ENCODE results near the gene SBF1. TPM values are rescaled to one million over a fixed set of nuclear protein-coding genes. Genes with fewer than 3 reads are reported as not detected.

SBF1 gene
- total RNA-seq, 1 experiment from 2014 or later, result 97.2 TPM

DNA sequence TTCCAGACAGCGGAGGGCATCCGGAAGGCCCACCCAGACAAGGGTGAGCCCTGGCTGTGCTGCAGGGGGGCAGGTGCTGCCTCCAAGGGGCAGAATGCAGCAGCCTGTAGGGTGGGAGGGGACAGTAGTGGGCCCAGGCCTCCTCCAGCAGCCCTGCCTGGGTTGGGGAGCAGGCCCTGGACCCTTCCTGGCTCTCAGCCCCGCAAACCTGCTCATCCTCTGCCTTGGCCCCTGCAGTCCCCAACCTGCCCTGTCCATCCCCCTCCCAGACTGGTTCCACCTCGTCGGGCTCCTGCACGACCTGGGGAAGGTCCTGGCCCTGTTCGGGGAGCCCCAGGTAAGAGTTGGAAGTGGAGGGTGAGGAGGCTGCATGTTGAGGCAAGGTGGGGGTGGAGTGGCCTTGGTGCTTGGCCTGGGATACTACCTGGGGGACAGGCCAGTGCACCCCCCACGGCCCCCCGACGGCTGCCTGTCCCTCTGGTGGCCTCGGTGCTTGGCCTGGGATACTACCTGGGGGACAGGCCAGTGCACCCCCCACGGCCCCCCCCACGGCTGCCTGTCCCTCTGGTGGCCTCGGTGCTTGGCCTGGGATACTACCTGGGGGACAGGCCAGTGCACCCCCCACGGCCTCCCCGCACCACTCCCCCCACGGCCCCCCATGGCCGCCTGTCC lies 13.3 kb upstream of the SBF1 start:
- Histone ChIP-seq H3K4me3 (ENCODE audit: low read depth, low read length, poor library complexity, severe bottlenecking) (no peak overlapping the region), H3K36me3 (ENCODE audit: insufficient read depth, low read length, poor library complexity, severe bottlenecking) (no peaks in the 10 kb centered on the region), H3K27me3 (replicated peaks; ENCODE audit: insufficient read depth, low read depth, low read length, poor library complexity) (no peaks in the 10 kb centered on the region), H3K27ac (ENCODE audit: low read depth, low read length, poor library complexity, severe bottlenecking) (no peak overlapping the region), H3K4me1 (ENCODE audit: insufficient read depth, low read length, poor library complexity, severe bottlenecking) (peaks cover 7% of the 10 kb centered on the region), H3K9me3 (ENCODE audit: low read depth, low read length, poor library complexity, severe bottlenecking) (no peaks in the 10 kb centered on the region)
- intact Hi-C loops (cut with micrococcal nuclease; ENCODE audit: unreplicated experiment), result no loop called here
- TF ChIP-seq, protein P1, sequence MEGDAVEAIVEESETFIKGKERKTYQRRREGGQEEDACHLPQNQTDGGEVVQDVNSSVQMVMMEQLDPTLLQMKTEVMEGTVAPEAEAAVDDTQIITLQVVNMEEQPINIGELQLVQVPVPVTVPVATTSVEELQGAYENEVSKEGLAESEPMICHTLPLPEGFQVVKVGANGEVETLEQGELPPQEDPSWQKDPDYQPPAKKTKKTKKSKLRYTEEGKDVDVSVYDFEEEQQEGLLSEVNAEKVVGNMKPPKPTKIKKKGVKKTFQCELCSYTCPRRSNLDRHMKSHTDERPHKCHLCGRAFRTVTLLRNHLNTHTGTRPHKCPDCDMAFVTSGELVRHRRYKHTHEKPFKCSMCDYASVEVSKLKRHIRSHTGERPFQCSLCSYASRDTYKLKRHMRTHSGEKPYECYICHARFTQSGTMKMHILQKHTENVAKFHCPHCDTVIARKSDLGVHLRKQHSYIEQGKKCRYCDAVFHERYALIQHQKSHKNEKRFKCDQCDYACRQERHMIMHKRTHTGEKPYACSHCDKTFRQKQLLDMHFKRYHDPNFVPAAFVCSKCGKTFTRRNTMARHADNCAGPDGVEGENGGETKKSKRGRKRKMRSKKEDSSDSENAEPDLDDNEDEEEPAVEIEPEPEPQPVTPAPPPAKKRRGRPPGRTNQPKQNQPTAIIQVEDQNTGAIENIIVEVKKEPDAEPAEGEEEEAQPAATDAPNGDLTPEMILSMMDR (conservative IDR thresholded peaks at IDR 0.05; ENCODE audit: low read depth, low read length), result no peak
- TF ChIP-seq EZH2 (IDR thresholded peaks at IDR 0.05; ENCODE audit: borderline replicate concordance, low read depth, low read length, poor library complexity, severe bottlenecking), result no peak
- CTCF ChIA-PET, result no interaction called here
- no TSS peak for BruUV-seq (replicated peaks)
- POLR2A ChIA-PET (ENCODE audit: low non-redundant PET), result no interaction called here
- no peak for DNase-seq (ENCODE audit: low spot score)

DNA sequence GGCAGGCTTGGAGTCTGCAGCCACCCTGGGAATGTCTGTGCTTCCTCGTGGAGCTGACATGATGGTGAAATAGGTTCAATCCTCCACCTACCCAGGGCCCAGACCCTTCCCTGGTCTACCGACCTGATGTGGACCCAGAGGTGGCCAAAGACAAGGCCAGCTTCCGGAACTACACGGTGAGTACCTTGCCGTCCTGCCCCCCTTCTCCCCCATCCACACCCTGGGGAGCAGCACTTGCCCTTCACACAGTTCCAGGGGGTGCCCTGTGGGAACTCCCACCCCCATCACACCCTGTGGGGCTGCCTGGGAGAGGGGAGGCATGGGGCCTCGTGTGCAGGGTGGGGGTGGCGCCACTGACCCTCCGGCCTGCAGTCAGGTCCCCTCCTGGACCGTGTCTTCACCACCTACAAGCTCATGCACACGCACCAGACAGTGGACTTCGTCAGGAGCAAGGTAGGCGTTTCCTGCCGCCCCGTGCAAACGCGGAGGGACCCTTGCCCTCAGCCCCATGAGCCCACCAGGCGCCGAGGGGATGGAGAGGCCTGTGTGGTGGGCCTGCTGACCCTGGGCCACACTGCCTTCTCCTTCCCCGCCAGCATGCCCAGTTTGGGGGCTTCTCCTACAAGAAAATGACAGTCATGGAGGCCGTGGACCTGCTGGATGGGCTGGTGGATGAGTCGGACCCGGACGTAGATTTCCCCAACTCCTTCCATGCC lies 12.6 kb upstream of the SBF1 start:
- ChIA-PET CTCF (no interaction called here), POLR2A (ENCODE audit: low non-redundant PET) (no interaction called here)
- intact Hi-C loops (cut with micrococcal nuclease; ENCODE audit: unreplicated experiment), result no loop called here
- no TSS peak for BruUV-seq (replicated peaks)
- H3K36me3 ChIP-seq (ENCODE audit: insufficient read depth, low read length, poor library complexity, severe bottlenecking), result no peaks in the 10 kb centered on the region
- H3K27me3 ChIP-seq (replicated peaks; ENCODE audit: insufficient read depth, low read depth, low read length, poor library complexity), result no peaks in the 10 kb centered on the region
- no peak for TF ChIP-seq EZH2 (IDR thresholded peaks at IDR 0.05; ENCODE audit: borderline replicate concordance, low read depth, low read length, poor library complexity, severe bottlenecking)
- DNase-seq (ENCODE audit: low spot score), result no peak
- peaks cover 7% of the 10 kb centered on the region for H3K4me1 ChIP-seq (ENCODE audit: insufficient read depth, low read length, poor library complexity, severe bottlenecking)
- H3K9me3 ChIP-seq (ENCODE audit: low read depth, low read length, poor library complexity, severe bottlenecking), result no peaks in the 10 kb centered on the region
- no peak overlapping the region for H3K4me3 ChIP-seq (ENCODE audit: low read depth, low read length, poor library complexity, severe bottlenecking)
- H3K27ac ChIP-seq (ENCODE audit: low read depth, low read length, poor library complexity, severe bottlenecking), result no peak overlapping the region

DNA sequence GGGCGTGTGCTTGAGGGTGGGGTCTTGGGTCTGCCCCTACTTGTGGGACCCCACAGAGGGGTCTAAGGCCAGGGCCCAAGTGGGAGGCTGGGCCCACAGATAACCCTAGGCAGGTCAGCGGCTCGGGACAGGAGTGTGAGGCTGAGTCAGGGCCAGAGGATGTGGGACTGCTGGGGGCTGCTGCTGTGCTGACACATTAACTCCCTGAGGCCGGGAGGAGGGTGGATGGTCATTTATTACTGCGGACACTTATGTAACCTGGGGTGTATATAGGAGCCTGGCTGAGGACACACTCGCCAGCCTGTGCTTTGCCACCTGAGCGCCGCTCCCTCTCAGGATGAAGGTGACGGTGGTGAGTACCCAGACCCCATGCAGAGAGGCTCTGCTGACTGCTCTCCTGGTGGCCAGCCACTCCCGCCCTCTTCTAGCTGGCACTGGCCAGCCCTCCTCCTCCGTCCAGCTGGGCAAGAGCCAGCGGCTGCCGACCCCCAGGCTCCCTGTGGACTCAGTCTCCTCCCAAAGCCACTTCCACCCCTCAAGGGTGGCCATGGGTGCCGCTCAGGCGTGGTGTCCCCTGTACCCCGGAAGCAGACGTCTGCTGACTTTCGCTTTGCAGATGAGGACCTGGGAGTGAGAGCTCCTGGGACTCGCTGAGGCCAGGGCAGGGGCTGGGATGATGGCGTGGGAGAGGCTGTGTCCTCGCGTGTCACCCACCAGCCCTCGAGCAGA lies 11.9 kb upstream of the SBF1 start, which contains the start of gene MIOX:
Gene MIOX, plus strand, starts transcription at position 299 of the 729 bp plus-strand sequence. Its CDS starts 39 bp downstream, at position 338.
- no peak within 1 kb of the TSS for H3K27ac ChIP-seq (ENCODE audit: low read depth, low read length, poor library complexity, severe bottlenecking)
- TF ChIP-seq, protein P1 (conservative IDR thresholded peaks at IDR 0.05; ENCODE audit: low read depth, low read length), result no peak
- TF ChIP-seq EZH2 (IDR thresholded peaks at IDR 0.05; ENCODE audit: borderline replicate concordance, low read depth, low read length, poor library complexity, severe bottlenecking), result no peak
- CTCF ChIA-PET, result no interaction called here
- no TSS peak for BruUV-seq (replicated peaks)
- H3K4me1 ChIP-seq (ENCODE audit: insufficient read depth, low read length, poor library complexity, severe bottlenecking), result peaks cover 7% of the 10 kb centered on the region
- no peaks in the 10 kb centered on the region for H3K36me3 ChIP-seq (ENCODE audit: insufficient read depth, low read length, poor library complexity, severe bottlenecking)
- intact Hi-C loops (cut with micrococcal nuclease; ENCODE audit: unreplicated experiment), result no loop called here
- no peaks in the 10 kb centered on the region for H3K27me3 ChIP-seq (replicated peaks; ENCODE audit: insufficient read depth, low read depth, low read length, poor library complexity)
- no peak within 1 kb of the TSS for H3K4me3 ChIP-seq (ENCODE audit: low read depth, low read length, poor library complexity, severe bottlenecking)
- POLR2A ChIA-PET (ENCODE audit: low non-redundant PET), result no interaction called here
- H3K9me3 ChIP-seq (ENCODE audit: low read depth, low read length, poor library complexity, severe bottlenecking), result no peaks in the 10 kb centered on the region
- no peak for DNase-seq (ENCODE audit: low spot score)

Measured in A673 (cell line).